Measurements from ENCODE around the gene CCDC74B.
"Not testable (repeated sequence)": the region's sequence is repeated elsewhere in the genome, so short reads cannot be mapped to it uniquely, and the experiment has no call there.

The CCDC74B gene

GRCh38 chr2:130135692-130136541 is 9.0 kb downstream of the CCDC74B start:
- Histone ChIP-seq H3K4me3 (ENCODE audit: low read depth, low read length) (no peak overlapping the region), H3K27ac (ENCODE audit: low read depth, low read length) (no peak overlapping the region)

DNA sequence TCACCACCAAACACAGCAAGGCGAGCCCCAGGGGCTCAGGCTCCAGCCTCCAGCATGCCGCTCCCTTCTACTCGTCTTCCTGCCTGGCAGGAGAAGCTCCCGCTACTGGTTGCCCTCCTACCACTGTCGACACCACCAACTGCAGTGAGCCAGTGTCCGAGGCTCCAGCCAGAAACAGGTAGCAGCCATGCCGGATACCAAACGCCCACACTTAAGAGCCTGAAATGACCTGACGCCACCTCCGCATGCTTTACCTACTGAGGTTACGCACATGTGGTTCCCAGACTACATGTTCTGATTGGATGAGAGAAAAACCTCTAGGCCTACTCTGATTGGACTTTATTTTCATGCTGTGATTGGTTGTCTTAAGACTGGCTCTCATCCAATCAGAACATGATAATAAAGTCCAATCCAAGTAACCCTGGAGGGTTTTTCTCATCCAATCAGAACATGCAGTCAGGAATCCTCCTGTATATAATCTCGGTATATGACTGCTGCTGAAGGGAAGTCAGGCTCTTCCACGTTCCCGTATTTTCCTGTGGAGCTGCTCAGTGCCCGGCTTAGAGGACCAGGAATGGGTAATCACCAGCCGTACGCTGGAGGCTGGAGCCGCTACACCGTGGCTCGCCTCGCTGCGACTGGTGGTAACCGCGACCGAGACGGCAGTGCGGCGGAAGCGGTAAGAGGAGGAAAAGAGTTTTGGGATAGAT is 15.6 kb downstream of the CCDC74B start, which contains the start of gene POTEF:
Gene POTEF, minus strand, starts transcription at position 103 of the 710 bp plus-strand sequence. CDS start 8,707 bp downstream, outside the sequence.
- not testable (repeated sequence) for H3K27ac ChIP-seq (ENCODE audit: low read depth, low read length); H3K36me3 ChIP-seq (ENCODE audit: control insufficient read depth, insufficient read depth, low read length); H3K27me3 ChIP-seq (ENCODE audit: control insufficient read depth, insufficient read depth, low read length); H3K9me3 ChIP-seq (ENCODE audit: control insufficient read depth, insufficient read depth, low read depth, low read length); H3K4me1 ChIP-seq (ENCODE audit: control insufficient read depth, insufficient read depth, low read length)
- H3K9ac ChIP-seq (ENCODE audit: low read length): peak within 1 kb of the TSS; percentile 60
- H3K4me3 ChIP-seq (ENCODE audit: low read depth, low read length): peak within 1 kb of the TSS; percentile 44; the same call in 1 of the 2 replicates

More at GRCh38 chr2:130135692-130136541, 9.0 kb downstream of the CCDC74B start:
- no peak overlapping the region for H3K9ac ChIP-seq (ENCODE audit: low read length)
- H3K36me3 ChIP-seq (ENCODE audit: control insufficient read depth, insufficient read depth, low read length): no peaks in the 10 kb centered on the region
- H3K9me3 ChIP-seq (ENCODE audit: control insufficient read depth, insufficient read depth, low read depth, low read length): no peaks in the 10 kb centered on the region
- no peaks in the 10 kb centered on the region for H3K4me1 ChIP-seq (ENCODE audit: control insufficient read depth, insufficient read depth, low read length)
- no peaks in the 10 kb centered on the region for H3K27me3 ChIP-seq (ENCODE audit: control insufficient read depth, insufficient read depth, low read length)

- not testable (repeated sequence) for H3K27ac ChIP-seq (ENCODE audit: low read depth, low read length); H3K4me3 ChIP-seq (ENCODE audit: low read depth, low read length); H3K36me3 ChIP-seq (ENCODE audit: control insufficient read depth, insufficient read depth, low read length); H3K4me1 ChIP-seq (ENCODE audit: control insufficient read depth, insufficient read depth, low read length); H3K27me3 ChIP-seq (ENCODE audit: control insufficient read depth, insufficient read depth, low read length); H3K9me3 ChIP-seq (ENCODE audit: control insufficient read depth, insufficient read depth, low read depth, low read length); H3K9ac ChIP-seq (ENCODE audit: low read length)
Observed at GRCh38 chr2:130128464-130128863, 16.4 kb downstream of the CCDC74B start.

DNA sequence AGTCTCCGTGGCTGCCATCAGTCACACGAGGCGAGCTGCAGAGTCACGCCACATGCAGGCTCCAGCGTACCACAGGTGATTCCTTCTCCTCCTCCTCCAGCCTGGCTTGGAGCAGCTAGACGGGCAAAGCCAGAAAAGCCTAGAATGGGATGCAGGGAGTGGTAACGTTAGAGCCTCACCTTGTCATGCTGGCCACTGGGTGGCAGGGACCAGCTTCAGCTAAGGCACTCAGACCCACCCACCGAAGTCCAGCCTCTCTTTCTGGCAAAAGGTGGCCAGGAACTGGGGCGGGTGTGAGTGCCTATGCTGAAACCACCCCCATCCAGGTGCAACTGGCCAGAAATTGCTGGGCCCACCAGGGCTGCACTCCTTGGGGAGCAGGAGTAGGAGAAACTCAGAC is 17.2 kb downstream of the CCDC74B start:
- H3K27ac ChIP-seq (ENCODE audit: low read depth, low read length); H3K4me3 ChIP-seq (ENCODE audit: low read depth, low read length); H3K9ac ChIP-seq (ENCODE audit: low read length); H3K27me3 ChIP-seq (ENCODE audit: control insufficient read depth, insufficient read depth, low read length); H3K36me3 ChIP-seq (ENCODE audit: control insufficient read depth, insufficient read depth, low read length); H3K9me3 ChIP-seq (ENCODE audit: control insufficient read depth, insufficient read depth, low read depth, low read length); H3K4me1 ChIP-seq (ENCODE audit: control insufficient read depth, insufficient read depth, low read length): not testable (repeated sequence)

- H3K27ac ChIP-seq (ENCODE audit: low read depth, low read length); H3K36me3 ChIP-seq (ENCODE audit: control insufficient read depth, insufficient read depth, low read length); H3K4me1 ChIP-seq (ENCODE audit: control insufficient read depth, insufficient read depth, low read length); H3K4me3 ChIP-seq (ENCODE audit: low read depth, low read length); H3K9me3 ChIP-seq (ENCODE audit: control insufficient read depth, insufficient read depth, low read depth, low read length); H3K9ac ChIP-seq (ENCODE audit: low read length); H3K27me3 ChIP-seq (ENCODE audit: control insufficient read depth, insufficient read depth, low read length): not testable (repeated sequence)
Observed at GRCh38 chr2:130120924-130121323, 24.0 kb downstream of the CCDC74B start.

GRCh38 chr2:130102597-130103363 is 42.1 kb downstream of the CCDC74B start:
- not testable (repeated sequence) for H3K27me3 ChIP-seq (ENCODE audit: control insufficient read depth, insufficient read depth, low read length); H3K36me3 ChIP-seq (ENCODE audit: control insufficient read depth, insufficient read depth, low read length); H3K9me3 ChIP-seq (ENCODE audit: control insufficient read depth, insufficient read depth, low read depth, low read length); H3K9ac ChIP-seq (ENCODE audit: low read length); H3K4me1 ChIP-seq (ENCODE audit: control insufficient read depth, insufficient read depth, low read length); H3K4me3 ChIP-seq (ENCODE audit: low read depth, low read length); H3K27ac ChIP-seq (ENCODE audit: low read depth, low read length)

All from HUES6 (cell line).